Stomach (tissue), 4 donors: ENCODE data around the gene MYOG.

Source experiments
- EP300 ChIP-seq: sonication (generic); formaldehyde crosslinking; IDR thresholded peaks from one replicate; pipeline ENCODE4 v1.6.1; 2017; ENCODE audit warnings: antibody characterized with exemption
- POLR2A ChIP-seq, 4 donors: fragments of 450-650 bp; IDR thresholded peaks; one replicate each; pipeline ENCODE4 v1.6.1; 2016; ENCODE audit warnings: antibody characterized with exemption in 4 of 4, control low read depth in 2 of 4, mild to moderate bottlenecking in 1 of 4, moderate library complexity in 1 of 4
- POLR2AphosphoS5 ChIP-seq, 3 donors: sonication (generic); formaldehyde crosslinking; IDR thresholded peaks; one replicate each; pipeline ENCODE4 v1.6.1; 2016; ENCODE audit warnings: antibody characterized with exemption in 3 of 3
- TF ChIP-seq, protein P1 (sequence below), 7 experiments: fragments of 450-650 bp in 4 of 7; fragments of 200-600 bp in 3 of 7; sonication (generic) in 3 of 7; IDR thresholded peaks; one replicate each; pipeline ENCODE4 v1.5.1; 2016 to 2019; ENCODE audit warnings: antibody characterized with exemption in 7 of 7, control low read depth in 2 of 7, mild to moderate bottlenecking in 1 of 7

DNA sequence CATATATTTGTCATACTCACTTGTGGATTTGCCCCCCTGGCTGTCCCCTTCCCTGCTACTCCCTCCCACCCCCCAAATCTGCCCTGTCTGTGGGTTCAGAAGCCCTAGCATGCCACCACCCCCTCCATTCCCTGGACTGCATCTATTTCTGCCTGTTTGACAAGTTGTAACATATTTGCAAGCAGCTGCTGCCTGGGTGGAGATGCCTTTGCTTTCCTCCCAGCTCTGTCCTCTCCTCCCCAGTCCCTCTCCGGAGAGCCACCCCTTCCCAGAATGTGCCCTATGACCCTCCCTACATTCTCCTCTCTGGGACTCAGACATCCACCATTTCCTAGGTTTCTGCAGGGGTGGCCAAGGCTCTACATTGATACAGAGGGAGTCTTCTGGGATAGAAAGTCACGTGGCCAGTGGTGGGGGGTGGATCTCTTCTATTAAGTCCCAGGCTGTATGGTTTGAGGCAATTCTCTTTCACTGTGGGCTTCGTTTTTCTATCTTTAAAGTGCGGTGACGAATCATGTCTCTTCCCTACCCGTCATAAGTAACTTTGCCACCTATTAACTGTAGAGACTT lies 6.0 kb upstream of the MYOG start:
- TF ChIP-seq, protein P1, sequence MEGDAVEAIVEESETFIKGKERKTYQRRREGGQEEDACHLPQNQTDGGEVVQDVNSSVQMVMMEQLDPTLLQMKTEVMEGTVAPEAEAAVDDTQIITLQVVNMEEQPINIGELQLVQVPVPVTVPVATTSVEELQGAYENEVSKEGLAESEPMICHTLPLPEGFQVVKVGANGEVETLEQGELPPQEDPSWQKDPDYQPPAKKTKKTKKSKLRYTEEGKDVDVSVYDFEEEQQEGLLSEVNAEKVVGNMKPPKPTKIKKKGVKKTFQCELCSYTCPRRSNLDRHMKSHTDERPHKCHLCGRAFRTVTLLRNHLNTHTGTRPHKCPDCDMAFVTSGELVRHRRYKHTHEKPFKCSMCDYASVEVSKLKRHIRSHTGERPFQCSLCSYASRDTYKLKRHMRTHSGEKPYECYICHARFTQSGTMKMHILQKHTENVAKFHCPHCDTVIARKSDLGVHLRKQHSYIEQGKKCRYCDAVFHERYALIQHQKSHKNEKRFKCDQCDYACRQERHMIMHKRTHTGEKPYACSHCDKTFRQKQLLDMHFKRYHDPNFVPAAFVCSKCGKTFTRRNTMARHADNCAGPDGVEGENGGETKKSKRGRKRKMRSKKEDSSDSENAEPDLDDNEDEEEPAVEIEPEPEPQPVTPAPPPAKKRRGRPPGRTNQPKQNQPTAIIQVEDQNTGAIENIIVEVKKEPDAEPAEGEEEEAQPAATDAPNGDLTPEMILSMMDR (IDR thresholded peaks at IDR 0.05), result no peak
- TF ChIP-seq POLR2A (IDR thresholded peaks at IDR 0.05), result no peak
- no peak for TF ChIP-seq EP300
- no peak for TF ChIP-seq POLR2AphosphoS5 (IDR thresholded peaks at IDR 0.05)
